ENCODE results near the gene NTHL1.

DNA sequence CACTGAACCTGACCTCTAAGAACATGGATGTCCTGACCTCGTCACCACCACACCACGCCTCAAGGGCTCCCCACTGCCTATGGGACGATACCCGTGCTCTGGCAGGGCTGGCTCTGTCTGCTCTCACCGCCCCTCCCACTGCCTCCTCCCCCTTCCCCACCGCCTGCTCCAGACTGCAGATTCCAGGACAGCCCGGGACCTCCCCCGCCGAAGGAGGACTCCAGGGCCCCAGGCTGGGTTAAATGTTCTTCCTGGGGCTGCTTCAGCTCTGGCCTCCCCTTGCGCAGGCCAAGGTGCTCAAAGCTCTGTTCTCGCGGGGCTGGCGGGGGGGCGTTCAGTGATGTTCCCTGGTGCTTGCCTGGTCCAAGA, 24.9 kb downstream of the NTHL1 start:
- TF ChIP-seq, protein P1, sequence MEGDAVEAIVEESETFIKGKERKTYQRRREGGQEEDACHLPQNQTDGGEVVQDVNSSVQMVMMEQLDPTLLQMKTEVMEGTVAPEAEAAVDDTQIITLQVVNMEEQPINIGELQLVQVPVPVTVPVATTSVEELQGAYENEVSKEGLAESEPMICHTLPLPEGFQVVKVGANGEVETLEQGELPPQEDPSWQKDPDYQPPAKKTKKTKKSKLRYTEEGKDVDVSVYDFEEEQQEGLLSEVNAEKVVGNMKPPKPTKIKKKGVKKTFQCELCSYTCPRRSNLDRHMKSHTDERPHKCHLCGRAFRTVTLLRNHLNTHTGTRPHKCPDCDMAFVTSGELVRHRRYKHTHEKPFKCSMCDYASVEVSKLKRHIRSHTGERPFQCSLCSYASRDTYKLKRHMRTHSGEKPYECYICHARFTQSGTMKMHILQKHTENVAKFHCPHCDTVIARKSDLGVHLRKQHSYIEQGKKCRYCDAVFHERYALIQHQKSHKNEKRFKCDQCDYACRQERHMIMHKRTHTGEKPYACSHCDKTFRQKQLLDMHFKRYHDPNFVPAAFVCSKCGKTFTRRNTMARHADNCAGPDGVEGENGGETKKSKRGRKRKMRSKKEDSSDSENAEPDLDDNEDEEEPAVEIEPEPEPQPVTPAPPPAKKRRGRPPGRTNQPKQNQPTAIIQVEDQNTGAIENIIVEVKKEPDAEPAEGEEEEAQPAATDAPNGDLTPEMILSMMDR (IDR thresholded peaks at IDR 0.05), result no peak
- TF ChIP-seq EP300 (IDR thresholded peaks at IDR 0.05), result no peak
